LHCN-M2 (cell line): ENCODE data around the gene GTF2IRD1. TPM values are rescaled to one million over a fixed set of nuclear protein-coding genes. Genes with fewer than 3 reads are reported as not detected.
"Not testable (repeated sequence)": the region's sequence is repeated elsewhere in the genome, so short reads cannot be mapped to it uniquely, and the experiment has no call there.

Source experiments
- DNase-seq: peaks from one replicate; pipeline ENCODE4 v3.0.0-alpha.2; 2012; ENCODE audit warnings: low read depth
- total RNA-seq: library from RNA; depleted of rRNA; stranded (reverse); fragments of >200 nt; gene quantifications from 2 replicates; pipeline ENCODE4 v1.2.3, GENCODE V29; 2014

The GTF2IRD1 gene
- total RNA-seq, 1 experiment from 2014 or later = 18.1 TPM

DNA sequence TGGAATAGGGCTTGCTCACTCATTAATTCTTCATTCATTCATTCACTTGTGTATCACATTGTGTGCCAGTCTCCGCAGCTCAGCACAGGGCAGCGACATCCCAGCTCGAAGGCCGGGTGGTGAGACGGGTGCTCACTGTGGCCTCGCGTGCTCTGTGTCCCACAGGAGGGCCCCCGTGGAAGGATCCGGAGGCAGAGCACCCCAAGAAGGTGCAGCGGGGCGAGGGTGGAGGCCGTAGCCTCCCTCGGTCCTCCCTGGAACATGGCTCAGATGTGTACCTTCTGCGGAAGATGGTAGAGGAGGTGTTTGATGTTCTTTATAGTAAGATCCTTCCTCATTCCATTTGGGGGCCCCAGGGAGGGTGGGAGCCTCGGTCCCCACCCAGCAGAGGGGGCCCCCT is 61.6 kb downstream of the GTF2IRD1 start:
- DNase-seq = no peak

DNA sequence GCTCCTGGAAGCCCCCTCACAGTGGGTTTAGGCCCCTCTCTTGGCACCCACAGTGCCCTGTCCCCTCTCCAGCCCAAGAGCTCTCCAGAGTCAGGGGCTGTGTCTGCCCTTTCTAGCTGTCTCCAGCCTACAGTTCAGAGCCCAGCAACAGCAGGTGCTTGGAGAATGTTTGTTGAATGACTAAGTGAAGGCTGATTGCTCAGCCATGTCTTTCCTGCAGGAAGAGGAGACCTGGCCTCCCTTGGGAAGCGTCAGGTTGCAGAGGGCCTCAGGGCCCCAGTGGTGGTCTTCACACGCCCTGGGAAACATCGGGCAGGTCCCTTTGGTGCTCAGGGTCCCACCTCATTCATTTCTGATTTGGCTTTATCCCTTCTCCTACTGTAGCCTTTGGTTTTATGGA is 62.5 kb downstream of the GTF2IRD1 start:
- no peak for DNase-seq

DNA sequence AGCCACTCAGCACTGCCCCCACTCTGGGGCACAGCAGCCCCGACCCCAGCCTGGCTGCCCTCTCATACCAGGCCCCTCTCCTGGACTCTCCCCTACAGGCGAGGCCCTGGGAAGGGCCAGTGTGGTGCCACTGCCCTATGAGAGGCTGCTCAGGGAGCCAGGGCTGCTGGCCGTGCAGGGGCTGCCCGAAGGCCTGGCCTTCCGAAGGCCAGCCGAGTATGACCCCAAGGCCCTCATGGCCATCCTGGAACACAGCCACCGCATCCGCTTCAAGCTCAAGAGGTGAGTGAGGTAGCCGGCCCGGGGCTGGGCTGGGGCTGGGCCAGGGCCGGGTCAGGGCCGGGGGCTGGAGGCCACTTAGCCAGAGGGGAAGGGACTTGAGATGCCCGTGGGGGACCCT is 64.3 kb downstream of the GTF2IRD1 start:
- DNase-seq = no peak

DNA sequence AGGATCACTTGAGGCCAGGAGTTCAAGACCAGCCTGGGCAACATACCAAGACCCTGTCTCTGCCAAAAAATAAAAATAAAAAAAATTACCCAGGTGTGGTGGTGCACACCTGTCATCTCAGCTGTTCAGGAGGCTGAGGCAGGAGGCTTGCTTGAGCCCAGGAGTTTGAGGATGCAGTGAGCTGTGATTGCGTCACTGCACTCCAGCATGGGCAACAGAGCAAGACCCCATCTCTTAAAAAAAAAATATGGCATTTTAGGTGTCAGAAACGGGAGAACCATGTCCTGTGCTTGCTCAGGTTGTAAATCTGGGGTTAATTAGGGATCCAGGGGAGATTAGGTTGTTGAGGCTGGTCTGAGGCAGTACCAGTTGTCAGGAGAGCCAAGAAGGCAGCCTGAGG is 64.9 kb downstream of the GTF2IRD1 start:
- no peak for DNase-seq

DNA sequence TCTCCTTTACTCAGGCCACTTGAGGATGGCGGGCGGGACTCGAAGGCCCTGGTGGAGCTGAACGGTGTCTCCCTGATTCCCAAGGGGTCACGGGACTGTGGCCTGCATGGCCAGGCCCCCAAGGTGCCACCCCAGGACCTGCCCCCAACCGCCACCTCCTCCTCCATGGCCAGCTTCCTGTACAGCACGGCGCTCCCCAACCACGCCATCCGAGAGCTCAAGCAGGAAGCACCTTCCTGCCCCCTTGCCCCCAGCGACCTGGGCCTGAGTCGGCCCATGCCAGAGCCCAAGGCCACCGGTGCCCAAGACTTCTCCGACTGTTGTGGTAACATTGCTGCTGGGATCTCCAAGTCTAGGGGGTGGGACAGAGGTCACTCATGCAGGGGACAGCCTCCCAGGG is 65.7 kb downstream of the GTF2IRD1 start:
- DNase-seq = no peak

DNA sequence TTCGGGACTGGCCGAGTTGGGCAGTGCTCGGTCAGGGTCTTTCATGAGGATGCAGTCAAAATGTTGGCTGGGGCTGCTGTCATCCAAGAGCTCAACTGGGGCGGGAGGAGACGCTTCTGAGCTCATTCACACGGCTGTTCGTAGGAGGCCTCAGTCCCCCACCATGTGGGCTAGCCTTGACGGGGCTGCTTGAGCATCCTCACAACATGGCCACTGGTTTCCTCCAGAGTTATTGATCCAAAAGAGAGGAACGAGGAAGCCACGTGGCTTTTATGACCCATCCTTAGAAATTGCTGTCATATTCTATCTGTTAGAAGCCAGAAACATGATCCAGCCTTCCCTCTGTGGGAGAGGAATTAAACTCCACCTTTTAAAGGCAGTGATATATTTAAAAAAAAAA is 68.1 kb downstream of the GTF2IRD1 start:
- no peak for DNase-seq

DNA sequence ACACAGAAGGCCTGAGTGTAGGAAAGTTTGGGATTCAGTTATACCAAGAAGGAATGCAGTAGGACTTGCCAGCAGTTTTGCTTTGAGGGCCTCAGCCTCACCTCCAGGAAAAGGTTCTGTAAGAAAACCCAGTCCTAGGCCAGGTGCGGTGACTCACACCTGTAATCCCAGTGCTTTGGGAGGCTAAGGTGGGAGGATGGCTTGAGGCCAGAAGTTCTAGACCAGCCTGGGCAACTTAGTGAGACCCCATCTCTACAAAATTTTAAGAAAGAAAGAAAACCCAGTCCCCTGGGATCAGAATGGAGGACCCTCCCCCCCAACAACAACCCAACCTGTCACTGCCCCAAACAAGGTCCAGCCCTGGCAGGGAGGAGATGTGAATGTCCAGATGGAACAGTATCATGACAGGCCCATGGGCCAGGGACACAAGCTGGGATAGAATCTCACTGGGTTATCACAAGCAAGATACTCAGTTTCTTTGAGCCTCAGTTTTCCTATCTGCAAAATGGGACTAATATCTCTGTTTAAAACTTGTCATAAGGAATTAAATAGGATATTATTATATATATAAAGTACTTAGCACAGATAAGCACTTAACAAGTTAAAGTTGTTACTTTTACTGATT is 68.7 kb downstream of the GTF2IRD1 start:
- no peak for DNase-seq

DNA sequence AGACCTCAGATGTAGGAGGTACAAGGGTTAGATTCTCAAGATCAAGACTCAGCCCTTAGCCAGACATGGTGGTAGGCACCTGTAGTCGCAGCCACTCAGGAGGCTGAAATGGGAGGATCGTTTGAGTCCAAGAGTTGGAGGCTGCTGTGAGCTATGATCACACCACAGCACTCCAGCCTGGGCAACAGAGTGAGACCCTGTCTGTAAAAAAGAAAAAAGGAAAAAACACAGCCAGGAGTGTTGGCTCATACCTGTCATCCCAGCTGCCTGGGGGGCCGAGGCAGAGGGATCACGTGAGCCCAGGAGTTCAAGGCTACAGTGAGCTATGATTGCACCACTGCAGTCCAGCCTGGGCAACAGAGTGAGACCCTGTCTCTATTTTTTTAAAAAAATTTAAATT is 69.3 kb downstream of the GTF2IRD1 start:
- DNase-seq = no peak

DNA sequence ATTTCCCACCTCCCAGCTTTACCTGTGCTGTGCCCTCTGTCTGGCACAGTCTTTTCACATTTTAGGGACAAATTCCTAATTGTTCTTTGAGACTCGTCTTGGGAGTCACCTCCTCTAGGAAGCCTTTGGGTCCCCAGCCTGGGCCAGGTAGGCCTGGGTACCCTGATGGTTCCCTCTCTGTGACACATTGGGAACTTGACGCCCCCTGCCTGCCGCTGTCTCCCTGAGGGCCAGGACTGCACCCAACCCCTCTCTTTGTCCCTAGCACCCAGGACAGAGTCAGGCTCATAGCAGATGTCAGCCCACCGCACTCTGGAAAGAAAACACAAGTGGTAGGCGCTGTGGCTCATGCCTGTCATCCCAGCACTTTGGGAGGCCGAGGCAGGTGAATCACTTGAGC is 71.4 kb downstream of the GTF2IRD1 start:
- no peak for DNase-seq

DNA sequence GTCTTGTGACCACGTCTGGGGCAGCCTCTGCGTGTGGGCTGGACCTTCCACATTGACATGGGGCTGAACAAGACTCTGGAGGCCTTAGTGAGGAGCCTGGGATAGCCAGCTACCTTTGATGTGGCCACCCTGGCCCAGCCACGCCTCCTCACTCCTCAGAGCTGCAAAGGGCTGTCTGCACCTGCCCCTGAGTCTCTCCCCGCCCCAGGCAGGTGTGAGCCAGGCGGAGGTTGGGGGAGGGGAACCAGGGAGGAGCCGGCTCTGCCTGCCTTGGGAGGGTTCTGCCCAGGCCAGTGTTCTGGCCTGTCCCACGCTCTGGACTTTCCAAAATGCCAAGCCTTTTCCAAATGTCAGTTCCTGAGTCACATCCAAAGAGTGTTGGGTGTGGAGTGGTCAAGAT is 72.2 kb downstream of the GTF2IRD1 start:
- no peak for DNase-seq

DNA sequence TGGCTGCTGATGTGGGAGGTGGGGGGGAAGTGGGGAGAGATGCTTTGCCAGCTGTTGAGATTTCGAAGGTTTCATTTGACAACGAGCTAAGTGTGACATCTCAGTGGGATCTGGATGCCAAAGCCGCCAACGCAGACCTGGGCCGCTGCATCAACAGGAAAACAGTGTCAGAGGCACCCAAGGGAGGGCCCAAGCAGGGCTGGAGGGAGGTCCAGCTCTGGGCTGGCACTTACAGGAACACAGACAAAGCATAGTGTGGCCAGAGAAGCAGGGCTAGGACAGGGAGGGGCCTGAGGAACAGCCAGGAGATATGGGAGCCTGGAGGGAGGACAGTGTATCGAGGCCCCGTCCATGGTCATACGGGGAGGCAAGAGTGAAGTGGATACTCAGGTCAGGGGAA is 73.1 kb downstream of the GTF2IRD1 start:
- no peak for DNase-seq

DNA sequence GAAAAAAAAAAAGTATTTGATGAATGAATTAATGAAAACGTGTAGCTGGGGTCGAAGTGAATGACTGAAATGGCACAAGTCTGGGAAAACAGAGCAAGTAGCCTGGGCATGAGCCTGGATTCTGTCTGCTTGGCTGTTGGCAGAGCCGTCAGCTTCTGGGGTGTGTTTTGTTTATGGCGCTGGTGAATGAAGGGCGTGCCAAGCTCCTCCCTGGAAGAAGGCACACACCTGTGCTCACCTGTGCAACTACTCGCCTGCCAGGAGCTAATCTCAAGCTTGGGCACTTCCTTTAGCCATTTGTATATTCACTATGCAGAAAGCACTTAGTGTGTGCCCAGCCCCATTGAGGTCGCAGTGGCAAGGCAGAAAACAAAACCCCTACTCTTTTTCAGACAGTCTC is 74.1 kb downstream of the GTF2IRD1 start:
- no peak for DNase-seq

DNA sequence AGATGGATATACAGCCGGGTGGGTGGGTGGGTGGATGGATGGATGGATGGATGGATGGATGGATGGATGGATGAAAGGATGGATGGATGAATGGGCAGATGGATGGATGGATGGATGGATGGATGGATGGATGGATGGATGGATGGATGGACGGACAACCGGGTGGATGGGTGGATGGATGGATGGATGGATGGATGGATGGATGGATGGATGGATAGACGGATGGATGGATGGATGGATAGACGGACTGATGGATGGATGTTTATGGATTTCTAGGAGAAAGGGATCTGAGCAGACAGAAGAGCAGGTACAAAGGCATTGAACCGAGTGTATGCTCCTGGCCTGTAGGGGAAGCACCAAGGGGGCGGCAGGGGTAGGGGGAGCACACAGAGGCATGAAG is 75.1 kb downstream of the GTF2IRD1 start:
- DNase-seq = not testable (repeated sequence)

DNA sequence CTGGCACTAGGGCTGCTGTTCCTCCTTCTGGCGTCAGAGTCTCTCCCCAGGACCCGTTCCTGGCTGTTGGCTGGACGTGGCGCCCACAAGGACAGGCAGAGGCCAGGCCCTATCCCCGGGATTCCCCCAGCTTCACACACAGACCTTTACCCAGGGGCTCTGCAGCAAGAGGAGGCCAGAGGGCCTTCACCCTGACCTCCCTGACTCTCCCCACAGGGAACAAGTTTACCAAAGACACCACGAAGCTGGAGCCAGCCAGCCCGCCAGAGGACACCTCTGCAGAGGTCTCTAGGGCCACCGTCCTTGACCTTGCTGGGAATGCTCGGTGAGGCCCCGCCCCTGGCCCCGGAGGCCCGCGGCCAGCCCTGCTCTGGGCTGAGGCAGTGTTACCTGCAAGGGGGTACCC is 82.2 kb downstream of the GTF2IRD1 start:
- no peak for DNase-seq

DNA sequence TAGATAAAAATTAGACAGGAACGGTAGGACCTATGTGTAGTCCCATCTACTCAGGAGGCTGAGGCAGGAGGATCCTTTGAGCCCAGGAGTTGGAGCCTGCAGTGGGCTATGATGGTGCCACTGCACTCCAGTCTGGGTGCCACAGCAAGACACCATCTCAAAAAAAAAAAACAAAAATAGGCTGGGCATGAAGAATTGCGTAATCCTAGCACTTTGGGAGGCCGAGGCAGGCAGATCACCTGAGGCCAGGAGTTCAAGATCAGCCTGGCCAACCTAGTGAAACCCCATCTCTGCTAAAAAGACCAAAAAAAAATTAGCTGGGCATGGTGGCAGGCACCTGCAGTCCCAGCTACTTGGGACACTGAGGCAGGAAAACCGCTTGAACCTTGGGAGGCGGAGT is 88.2 kb downstream of the GTF2IRD1 start:
- not testable (repeated sequence) for DNase-seq

DNA sequence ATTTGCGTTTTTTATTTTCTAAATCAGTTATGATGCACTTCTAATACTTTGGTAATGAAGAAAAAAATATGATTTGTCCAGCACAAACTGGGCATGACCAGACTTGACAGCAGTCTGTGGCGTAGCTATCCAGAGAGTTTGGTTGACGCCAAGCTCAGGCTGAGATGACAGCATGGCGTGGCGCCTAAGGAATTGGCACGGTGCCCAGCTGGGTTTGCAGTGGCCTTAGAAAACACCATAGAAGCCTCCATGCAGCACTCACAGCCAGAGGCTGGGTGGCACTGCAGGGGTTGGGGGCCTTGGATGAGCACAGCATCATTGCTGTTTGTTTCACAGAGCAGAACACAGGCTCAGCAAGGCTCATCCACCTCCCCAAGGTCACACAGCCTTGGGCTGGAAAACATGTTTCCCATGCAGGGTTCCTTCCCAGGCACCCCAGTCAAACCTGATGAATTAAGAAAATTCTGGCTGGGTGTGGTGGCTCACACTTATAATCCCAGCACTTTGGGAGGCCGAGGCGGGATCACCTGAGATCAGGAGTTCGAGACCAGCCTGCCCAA is 88.9 kb downstream of the GTF2IRD1 start:
- no peak for DNase-seq

DNA sequence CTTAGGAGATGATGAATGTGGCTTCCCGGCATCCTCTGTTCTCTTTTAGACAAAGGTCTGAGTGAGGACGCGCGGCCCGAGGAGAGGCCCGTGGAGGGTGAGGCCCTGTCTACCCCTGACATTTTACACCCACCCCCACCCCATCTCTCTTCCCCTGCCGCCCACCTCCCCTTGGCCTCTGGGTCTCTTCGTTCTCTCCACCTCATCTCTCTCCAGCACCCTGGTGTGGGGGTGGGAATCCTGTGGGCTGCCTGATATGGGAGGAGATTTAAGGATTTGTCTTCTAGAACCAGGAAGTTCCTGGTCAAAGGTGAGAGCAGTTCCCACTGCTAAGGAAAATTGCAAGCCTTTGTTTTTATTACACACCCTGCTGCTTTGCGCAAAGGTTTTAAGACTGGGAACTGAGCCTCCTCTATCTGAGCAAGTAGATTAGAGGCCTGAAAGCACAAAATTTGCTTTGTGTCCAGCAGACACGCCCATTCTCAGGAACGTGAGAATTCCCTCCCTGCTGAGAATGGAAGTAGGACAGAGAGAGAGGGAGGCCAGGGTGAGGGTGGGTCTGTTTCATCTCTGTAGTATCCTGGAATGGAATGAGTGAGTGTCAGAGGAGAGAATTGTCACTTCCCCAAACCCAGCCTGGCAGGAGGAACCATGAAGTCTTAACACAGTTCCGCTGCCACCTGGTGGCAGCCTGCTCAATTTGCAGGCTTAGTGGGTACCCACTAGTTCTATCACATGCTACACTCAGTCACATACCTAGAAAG is 91.2 kb downstream of the GTF2IRD1 start:
- DNase-seq = peak; percentile 56

DNA sequence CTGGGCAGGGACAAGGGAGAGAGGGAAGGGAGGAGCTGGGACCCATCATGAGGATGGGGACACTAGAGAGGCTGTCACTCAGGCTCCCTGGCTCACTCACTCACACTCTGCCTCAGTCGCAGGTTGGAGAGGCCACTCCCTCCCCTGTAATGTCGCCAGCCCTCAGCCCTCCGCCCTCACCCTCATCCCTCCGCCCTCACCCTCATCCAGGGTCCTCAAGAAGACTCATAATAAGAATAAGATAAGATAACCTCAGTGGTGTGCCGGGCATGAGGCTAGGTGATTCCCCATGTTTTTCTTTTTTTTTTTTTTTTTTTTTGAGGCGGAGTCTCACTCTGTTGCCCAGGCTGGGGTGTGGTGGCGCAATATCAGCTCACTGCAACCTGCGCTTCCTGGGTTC is 92.2 kb downstream of the GTF2IRD1 start:
- DNase-seq = no peak

DNA sequence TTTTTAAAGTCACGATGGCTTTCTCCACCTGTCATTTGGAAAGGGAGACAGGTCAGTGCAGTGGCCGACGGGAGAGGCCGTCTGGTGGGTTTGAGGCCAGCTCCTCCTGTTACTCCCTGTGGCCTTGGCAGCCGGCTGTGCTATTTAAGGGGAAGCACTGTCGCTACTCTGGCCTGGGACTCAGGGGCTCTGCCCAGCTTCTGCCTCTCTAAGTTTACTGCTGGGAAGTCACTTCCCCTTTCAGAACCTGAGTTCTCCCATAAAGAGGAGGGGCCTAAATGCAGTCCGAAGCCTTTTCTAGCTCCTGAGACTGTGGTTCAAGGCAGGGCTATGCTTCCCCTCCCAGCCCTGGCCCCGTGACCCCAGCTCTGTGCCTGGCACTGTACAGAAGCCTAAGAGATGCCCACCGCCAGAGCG is 99.9 kb downstream of the GTF2IRD1 start:
- not testable (repeated sequence) for DNase-seq

DNA sequence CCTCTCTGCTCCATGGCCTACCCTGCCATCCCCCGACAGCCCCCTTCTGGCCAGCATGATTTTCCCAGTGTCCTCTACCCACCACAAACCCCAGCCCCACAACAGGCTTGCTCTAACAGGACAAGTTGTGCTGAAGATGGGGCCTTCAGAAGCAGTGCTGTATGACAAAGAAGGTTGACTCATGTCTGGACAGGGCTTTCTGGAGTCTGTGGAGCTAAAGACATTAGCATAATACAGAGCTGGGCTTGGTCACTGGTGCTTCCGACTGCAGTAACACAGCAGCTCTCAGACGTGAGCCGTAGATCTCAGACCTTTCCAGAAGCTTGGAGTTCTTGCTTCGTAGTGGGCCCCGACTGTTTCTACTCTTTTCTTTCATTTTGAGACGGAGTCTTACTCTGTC is 100.5 kb downstream of the GTF2IRD1 start:
- no peak for DNase-seq

DNA sequence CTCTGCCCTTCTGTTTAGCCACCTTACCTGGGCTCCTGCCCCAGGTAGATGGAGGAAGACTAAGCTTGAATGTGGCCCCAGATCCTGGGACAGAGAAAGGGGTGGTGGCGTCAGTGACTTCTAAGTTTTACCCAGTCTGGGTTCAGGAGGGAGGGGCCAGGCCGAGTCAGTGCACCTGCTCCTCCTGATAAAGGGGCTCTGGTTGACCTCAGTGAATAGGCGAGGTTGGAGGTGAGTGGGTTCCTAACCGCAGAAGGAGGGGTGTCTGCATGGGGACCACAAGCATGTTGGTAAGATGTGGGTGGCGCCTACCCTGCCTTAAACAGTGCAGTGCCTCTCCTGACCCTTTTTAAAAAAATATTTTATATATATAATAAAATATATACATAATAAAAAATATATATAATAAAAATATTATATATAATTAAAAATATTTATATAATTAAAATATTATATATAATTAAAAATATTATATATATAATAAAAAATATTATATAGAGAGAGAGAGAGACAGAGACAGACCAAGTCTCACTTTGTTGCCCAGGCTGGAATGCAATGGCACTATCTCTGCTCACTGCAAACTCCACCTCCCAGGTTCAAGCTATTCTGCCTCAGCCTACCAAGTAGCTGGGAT is 106.5 kb downstream of the GTF2IRD1 start:
- DNase-seq = no peak

DNA sequence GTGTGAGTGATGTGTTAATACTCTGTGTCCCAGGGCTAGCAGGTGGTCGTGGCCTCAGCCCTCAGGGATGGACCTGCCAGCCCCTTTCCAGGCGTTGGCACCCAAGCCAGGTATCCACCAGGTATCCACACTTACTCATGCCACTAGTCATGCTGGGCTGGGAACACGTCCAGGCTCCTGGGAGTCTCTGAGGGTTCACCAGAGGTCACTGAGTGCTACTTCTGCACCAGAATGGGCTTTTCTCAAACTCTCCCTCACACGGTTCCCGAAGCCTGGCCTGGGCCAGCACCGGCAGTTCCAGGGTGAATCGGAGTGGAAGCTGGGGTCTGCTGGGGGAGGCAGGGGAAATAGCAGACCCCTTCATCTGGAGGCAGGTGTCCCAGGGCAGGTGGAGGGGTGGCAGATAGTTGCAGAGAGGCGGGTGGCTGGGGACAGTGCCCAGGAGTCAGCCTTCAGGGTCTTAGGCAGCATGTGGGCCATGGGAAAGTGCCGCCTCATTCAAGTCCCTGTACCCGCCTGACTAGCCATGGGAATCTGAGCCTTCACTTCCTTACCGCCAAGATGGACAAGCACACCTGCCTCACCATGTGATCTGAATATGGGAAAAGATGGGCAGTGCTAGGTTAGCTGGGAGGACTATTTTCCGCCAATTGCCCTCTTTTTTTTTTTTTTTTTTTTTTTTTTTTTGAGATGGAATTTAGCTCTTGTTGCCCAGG is 108.3 kb downstream of the GTF2IRD1 start:
- DNase-seq = peak; percentile 17
